Measurements from ENCODE around the gene ZNF536. TPM values are rescaled to one million over a fixed set of nuclear protein-coding genes. Genes with fewer than 3 reads are reported as not detected.

The ZNF536 gene
- total RNA-seq, 1 experiment from 2014 or later, result not detected

DNA sequence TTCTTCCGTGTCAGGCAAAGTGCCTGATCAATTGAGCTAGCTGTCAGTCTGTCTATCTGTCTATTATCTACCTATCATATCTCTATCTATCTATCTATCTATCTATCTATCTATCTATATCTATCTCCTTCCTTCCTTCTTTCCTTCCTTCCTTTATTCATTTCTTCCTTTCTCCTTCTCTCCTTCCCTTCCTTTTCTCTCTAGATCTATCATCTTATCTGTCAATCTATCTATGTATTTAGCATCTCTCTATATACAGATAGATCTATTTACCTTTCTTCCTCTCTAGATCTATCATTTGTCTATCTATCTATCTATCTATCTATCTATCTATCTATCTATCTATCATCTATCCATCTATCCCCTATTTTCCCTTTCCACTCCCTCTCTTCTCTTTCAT lies 5.9 kb upstream of the ZNF536 start:
- no peak overlapping the region for H3K27ac Mint-ChIP-seq (ENCODE audit: unreplicated experiment)

DNA sequence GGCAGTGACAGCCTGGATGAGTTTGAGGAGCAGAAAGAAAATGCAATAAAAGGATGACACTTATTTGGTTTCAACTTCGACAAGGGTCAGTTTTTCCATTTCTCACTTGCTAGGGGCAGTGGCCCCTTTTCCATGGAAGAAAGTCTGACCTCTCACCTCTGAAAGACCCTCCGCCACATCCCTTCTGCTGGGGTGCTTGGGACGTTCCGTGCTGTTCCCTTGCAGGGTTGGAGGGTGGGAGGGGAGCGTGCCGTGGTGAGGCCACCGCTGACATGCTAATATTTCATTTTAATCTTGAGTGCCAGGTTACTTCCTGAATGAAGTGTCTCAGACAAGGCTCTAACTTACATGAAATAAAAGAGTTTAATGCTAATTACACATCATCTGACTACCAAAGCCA lies 5.2 kb upstream of the ZNF536 start:
- Histone ChIP-seq H3K27me3 (replicated peaks; ENCODE audit: control insufficient read depth, insufficient read depth, low read length) (no peaks in the 10 kb centered on the region; the same call in 1 of the 2 replicates), H3K4me3 (ENCODE audit: low read depth, low read length) (no peak overlapping the region), H3K4me1 (no peaks in the 10 kb centered on the region), H3K9me3 (no peaks in the 10 kb centered on the region), H3K36me3 (ENCODE audit: control insufficient read depth, insufficient read depth, low read length) (no peaks in the 10 kb centered on the region)
- H3K27me3 Mint-ChIP-seq (ENCODE audit: insufficient read depth, unreplicated experiment), result peaks cover 27% of the 10 kb centered on the region
- no TSS peak for BruUV-seq (replicated peaks)
- intact Hi-C loops (cut with micrococcal nuclease; ENCODE audit: unreplicated experiment), result no loop called here
- H3K9me3 Mint-ChIP-seq (ENCODE audit: unreplicated experiment), result no peaks in the 10 kb centered on the region
- no peak overlapping the region for H3K4me3 Mint-ChIP-seq (ENCODE audit: unreplicated experiment)
- TF ChIP-seq, protein P1, sequence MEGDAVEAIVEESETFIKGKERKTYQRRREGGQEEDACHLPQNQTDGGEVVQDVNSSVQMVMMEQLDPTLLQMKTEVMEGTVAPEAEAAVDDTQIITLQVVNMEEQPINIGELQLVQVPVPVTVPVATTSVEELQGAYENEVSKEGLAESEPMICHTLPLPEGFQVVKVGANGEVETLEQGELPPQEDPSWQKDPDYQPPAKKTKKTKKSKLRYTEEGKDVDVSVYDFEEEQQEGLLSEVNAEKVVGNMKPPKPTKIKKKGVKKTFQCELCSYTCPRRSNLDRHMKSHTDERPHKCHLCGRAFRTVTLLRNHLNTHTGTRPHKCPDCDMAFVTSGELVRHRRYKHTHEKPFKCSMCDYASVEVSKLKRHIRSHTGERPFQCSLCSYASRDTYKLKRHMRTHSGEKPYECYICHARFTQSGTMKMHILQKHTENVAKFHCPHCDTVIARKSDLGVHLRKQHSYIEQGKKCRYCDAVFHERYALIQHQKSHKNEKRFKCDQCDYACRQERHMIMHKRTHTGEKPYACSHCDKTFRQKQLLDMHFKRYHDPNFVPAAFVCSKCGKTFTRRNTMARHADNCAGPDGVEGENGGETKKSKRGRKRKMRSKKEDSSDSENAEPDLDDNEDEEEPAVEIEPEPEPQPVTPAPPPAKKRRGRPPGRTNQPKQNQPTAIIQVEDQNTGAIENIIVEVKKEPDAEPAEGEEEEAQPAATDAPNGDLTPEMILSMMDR (IDR thresholded peaks at IDR 0.05; ENCODE audit: insufficient read depth in 1 of 2, low read depth in 1 of 2, low read length in 1 of 2, severe bottlenecking in 1 of 2, unreplicated experiment in 1 of 2), result no peak
- DNase-seq, result no peak
- no peaks in the 10 kb centered on the region for H3K36me3 Mint-ChIP-seq (ENCODE audit: insufficient read depth, unreplicated experiment)
- H3K27ac Mint-ChIP-seq (ENCODE audit: unreplicated experiment), result no peak overlapping the region
- ChIA-PET POLR2A (no interaction called here), CTCF (no interaction called here)
- no peaks in the 10 kb centered on the region for H3K4me1 Mint-ChIP-seq (ENCODE audit: low read depth, unreplicated experiment)

More for the DNA sequence above, 5.9 kb upstream of the ZNF536 start:
- Mint-ChIP-seq H3K9me3 (ENCODE audit: unreplicated experiment) (no peaks in the 10 kb centered on the region), H3K27me3 (ENCODE audit: insufficient read depth, unreplicated experiment) (peaks cover 24% of the 10 kb centered on the region), H3K36me3 (ENCODE audit: insufficient read depth, unreplicated experiment) (no peaks in the 10 kb centered on the region), H3K4me3 (ENCODE audit: unreplicated experiment) (no peak overlapping the region), H3K4me1 (ENCODE audit: low read depth, unreplicated experiment) (no peaks in the 10 kb centered on the region)
- POLR2A ChIA-PET, result no interaction called here
- no peaks in the 10 kb centered on the region; the same call in 1 of the 2 replicates for H3K27me3 ChIP-seq (replicated peaks; ENCODE audit: control insufficient read depth, insufficient read depth, low read length)
- CTCF ChIA-PET, result no interaction called here
- TF ChIP-seq, protein P1 (IDR thresholded peaks at IDR 0.05; ENCODE audit: insufficient read depth in 1 of 2, low read depth in 1 of 2, low read length in 1 of 2, severe bottlenecking in 1 of 2, unreplicated experiment in 1 of 2), result no peak
- no peaks in the 10 kb centered on the region for H3K9me3 ChIP-seq
- no peak for DNase-seq
- H3K4me3 ChIP-seq (ENCODE audit: low read depth, low read length), result no peak overlapping the region
- no TSS peak for BruUV-seq (replicated peaks)
- H3K4me1 ChIP-seq, result no peaks in the 10 kb centered on the region
- H3K36me3 ChIP-seq (ENCODE audit: control insufficient read depth, insufficient read depth, low read length), result no peaks in the 10 kb centered on the region
- intact Hi-C loops (cut with micrococcal nuclease; ENCODE audit: unreplicated experiment), result no loop called here

DNA sequence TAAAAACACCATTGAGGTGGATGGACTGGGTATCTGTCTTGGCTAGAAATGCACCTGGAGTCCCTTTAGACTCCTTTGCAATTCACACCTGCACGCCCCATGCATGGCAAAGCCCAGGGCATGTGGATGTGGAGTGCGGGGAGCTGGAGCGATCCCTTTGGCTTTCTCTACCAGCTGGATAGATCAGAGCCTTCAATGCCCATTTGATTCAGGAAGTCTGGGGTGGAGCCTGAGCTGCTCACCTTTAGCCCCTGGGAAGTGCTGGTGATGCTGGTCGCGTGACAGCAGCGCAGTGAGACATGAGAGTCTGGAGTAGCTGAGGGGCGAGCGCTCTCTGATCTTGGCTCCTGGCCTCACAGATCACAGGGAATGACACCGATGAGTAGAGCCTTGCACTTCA lies 4.8 kb upstream of the ZNF536 start:
- H3K27ac Mint-ChIP-seq (ENCODE audit: unreplicated experiment), result no peak overlapping the region
- TF ChIP-seq, protein P1 (IDR thresholded peaks at IDR 0.05; ENCODE audit: insufficient read depth in 1 of 2, low read depth in 1 of 2, low read length in 1 of 2, severe bottlenecking in 1 of 2, unreplicated experiment in 1 of 2), result no peak
- H3K4me3 ChIP-seq (ENCODE audit: low read depth, low read length), result no peak overlapping the region
- H3K4me1 ChIP-seq, result no peaks in the 10 kb centered on the region
- no peaks in the 10 kb centered on the region for H3K36me3 ChIP-seq (ENCODE audit: control insufficient read depth, insufficient read depth, low read length)
- no peaks in the 10 kb centered on the region for H3K9me3 ChIP-seq
- H3K36me3 Mint-ChIP-seq (ENCODE audit: insufficient read depth, unreplicated experiment), result no peaks in the 10 kb centered on the region
- no TSS peak for BruUV-seq (replicated peaks)
- H3K27me3 ChIP-seq (replicated peaks; ENCODE audit: control insufficient read depth, insufficient read depth, low read length), result no peaks in the 10 kb centered on the region; the same call in 1 of the 2 replicates
- H3K4me1 Mint-ChIP-seq (ENCODE audit: low read depth, unreplicated experiment), result no peaks in the 10 kb centered on the region
- no peak for DNase-seq
- intact Hi-C loops (cut with micrococcal nuclease; ENCODE audit: unreplicated experiment), result no loop called here
- H3K9me3 Mint-ChIP-seq (ENCODE audit: unreplicated experiment), result no peaks in the 10 kb centered on the region
- H3K4me3 Mint-ChIP-seq (ENCODE audit: unreplicated experiment), result no peak overlapping the region
- peaks cover 27% of the 10 kb centered on the region for H3K27me3 Mint-ChIP-seq (ENCODE audit: insufficient read depth, unreplicated experiment)
- ChIA-PET CTCF (no interaction called here), POLR2A (no interaction called here)
